ENCODE data around the gene GATD1.

DNA sequence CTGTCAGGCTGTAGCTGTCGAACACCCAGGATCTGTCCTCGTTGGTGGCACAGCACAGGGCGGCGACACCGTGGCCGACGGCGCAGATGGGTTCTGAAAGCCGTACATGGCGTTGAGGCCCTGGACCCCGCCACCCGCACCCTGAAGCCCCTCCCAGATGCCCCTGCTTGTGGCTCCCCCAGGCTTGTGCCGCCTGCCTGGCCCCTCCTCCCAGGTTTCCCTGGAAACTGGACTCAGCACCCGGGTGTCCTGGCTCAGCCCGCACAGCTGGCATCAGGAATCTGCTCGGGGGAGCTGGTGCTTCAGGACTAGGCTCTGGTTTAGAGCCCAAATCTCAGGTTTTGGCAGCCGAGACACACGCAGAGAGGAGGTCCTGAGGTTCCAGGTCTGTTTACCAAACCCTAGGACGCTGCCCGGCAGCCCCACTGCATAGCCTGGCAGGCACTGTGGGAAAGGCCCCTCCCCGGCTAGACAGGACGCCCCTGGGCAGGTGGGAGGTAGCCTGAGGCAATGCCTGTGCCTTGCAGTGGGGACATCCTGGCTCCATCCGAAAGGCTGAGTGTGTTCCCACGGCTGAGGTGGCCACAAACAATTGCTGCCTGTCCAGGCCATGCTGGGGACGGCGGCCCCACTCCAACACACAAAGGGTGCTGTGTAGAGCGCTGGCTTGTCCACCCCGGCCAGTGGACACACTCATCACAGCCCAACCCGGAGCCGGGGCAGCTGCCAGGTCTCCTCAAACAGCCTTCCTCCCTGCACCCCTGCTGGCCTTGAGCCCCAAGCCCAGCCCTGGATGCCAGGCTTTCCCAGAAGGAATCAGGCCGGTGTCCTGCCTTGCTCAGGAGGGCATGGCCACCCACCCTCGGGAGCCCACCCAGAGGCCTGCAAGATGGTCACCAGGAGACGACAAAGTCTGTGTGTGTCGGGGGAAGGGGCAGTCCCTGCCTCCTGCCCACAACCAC lies 4.6 kb downstream of the GATD1 start:
- no peak for TF ChIP-seq EZH2 (IDR thresholded peaks at IDR 0.05; ENCODE audit: borderline replicate concordance, insufficient read depth, low read depth, low read length, poor library complexity, severe bottlenecking)
- TF ChIP-seq, protein P1, sequence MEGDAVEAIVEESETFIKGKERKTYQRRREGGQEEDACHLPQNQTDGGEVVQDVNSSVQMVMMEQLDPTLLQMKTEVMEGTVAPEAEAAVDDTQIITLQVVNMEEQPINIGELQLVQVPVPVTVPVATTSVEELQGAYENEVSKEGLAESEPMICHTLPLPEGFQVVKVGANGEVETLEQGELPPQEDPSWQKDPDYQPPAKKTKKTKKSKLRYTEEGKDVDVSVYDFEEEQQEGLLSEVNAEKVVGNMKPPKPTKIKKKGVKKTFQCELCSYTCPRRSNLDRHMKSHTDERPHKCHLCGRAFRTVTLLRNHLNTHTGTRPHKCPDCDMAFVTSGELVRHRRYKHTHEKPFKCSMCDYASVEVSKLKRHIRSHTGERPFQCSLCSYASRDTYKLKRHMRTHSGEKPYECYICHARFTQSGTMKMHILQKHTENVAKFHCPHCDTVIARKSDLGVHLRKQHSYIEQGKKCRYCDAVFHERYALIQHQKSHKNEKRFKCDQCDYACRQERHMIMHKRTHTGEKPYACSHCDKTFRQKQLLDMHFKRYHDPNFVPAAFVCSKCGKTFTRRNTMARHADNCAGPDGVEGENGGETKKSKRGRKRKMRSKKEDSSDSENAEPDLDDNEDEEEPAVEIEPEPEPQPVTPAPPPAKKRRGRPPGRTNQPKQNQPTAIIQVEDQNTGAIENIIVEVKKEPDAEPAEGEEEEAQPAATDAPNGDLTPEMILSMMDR (IDR thresholded peaks at IDR 0.05), result no peak
